HT1080 (cell line): ENCODE measurements around the gene CDK15. TPM values are rescaled to one million over a fixed set of nuclear protein-coding genes. Genes with fewer than 3 reads are reported as not detected.
"Not testable (repeated sequence)": the region's sequence is repeated elsewhere in the genome, so short reads cannot be mapped to it uniquely, and the experiment has no call there.

ENCODE experiments used
- DNase-seq: peaks from one replicate; pipeline ENCODE4 v3.0.0-alpha.2; 2015; ENCODE audit warnings: low read depth
- total RNA-seq: library from RNA; depleted of rRNA; stranded (reverse); fragments of >200 nt; shearing (Covaris generic); gene quantifications from 2 replicates; pipeline ENCODE4 v1.2.3, GENCODE V29; 2014

The CDK15 gene
- total RNA-seq, 1 experiment from 2014 or later: 0.72 TPM

DNA sequence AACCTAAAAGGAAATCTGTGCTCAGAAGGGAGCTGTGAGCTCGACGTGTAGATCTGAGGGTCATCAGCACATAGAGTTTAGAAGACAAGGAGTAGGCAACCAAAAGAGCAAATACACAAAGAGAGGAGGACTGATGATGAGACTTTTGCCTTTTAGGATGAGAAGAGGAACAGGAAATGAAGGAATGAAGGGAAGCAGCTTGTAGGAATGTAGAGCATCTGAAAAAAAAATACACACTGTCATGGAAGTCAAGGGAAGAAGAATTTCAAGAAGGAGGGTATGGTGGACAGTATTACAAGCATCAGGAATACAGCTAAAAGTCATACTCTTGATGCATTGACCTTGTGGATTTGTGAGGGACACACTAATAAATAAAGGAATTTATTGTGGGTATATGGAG, 21.9 kb downstream of the CDK15 start:
- no peak for DNase-seq

DNA sequence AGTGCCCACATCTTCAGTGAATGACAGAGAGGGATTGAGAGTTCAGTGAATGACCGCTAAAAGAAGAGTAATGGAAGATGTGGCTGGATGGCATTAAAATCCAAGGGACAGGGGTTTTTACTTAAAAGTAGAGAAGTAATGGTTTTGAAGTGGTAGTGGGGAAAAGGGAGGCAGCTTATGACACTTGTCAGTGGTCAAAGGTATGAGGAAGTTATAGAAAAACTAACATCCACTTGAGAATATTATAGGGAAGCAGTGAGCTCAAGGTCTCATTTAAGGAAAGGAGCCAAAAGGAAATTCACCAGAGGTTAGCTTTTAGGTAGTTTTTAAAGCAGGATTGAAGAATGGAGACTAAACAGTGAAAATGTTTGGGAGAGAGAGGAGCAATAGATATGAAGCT, 24.3 kb downstream of the CDK15 start:
- no peak for DNase-seq

DNA sequence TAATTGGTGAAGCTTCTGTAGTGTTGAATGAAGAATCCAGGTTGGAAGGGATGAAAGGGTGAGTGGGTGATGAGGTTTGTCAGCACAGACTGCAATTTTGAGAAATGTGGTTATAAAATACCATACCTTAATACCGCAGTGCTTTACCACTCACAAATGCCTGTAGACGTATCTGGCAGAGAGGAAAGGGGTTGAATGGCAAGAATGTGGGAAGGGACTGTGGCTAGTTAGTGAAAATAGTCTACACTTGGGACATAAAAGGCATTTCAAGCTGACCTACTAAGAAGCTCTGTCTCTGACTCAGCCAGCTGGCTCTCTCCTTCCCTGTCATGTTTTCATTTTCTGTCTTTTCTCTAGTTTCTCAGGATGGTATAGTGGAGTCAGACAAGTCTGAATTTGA, 25.1 kb downstream of the CDK15 start:
- DNase-seq: peak; percentile 85

DNA sequence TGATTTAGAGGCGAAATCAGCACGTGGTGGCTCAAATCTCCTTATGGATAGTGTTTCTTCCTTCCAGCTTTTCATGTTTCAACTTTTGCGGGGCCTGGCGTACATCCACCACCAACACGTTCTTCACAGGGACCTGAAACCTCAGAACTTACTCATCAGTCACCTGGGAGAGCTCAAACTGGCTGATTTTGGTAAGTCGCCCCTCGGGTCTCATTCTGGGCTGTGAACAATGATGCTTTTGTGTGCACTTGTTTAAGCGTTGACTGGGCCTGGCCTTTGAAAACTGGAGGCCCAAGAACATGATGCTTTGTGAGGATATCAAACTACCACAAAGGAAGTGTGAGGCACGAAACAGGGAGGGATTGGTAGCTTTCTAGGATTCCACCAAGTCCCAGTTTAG, 27.4 kb downstream of the CDK15 start:
- peak; percentile 61 for DNase-seq

DNA sequence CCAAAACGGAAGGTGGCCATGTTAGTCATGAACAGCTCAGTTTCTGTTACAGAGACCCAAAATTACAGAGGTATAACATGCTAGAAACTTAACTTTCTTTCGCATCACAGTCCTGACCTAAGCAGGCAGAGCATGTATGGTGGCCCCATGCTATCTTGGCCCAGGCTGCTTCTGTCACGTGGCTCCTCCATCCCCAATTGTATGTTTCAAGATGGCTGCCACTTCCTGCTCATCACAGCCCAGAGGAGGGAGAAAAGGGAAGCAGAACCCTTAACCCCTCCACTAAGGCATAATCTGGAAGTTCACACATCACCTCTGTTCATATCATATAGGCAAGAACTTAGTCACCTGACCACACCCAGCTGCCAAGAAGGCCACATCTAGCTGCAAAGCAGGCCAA, 28.7 kb downstream of the CDK15 start:
- no peak for DNase-seq

DNA sequence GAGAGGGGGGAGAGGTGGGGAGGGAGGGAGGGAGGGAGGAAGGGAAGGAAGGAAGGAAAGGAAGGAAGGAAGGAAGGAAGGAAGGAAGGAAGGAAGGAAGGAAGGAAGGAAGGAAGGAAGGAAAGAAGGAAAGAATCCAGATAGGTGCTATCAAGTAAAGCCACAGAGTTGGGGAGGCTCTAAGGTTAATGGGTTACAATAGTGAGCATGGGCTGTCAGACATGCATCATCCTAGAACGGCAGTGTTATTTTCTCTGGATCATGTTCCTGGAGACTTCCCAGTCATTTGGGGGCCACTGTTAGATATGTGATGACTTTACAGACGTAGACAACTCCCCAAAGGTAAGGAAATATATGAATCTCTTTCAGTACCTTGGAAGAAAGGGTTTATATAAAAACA, 31.1 kb downstream of the CDK15 start:
- DNase-seq: no peak

DNA sequence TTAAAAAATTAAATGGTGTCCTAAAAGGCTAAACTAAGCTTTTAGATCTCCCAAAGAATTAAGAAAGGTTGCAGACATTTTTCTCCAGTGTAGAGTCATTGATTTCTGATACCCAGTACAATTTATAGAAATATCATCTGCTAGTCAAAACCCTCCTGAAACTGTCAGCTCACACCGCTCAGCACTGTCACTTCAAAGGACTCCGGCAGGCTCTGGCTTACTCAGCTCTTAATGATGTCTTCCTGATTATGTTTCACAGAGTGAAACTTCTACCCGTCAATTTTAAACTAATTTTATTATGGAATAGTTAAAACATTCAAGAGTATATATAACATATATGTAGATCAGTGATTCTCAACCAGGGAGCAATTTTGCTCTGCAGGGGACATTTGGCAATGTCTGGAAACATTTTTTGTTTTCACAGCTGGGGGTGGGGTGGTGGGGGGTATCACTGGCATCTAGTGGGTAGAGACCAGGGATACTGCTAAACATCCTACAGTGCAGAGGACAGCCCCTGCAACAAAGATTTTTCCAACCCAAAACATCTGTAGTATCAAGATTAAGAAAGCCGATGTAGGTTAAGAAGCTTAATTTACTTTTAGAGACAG, 31.6 kb downstream of the CDK15 start:
- no peak for DNase-seq

DNA sequence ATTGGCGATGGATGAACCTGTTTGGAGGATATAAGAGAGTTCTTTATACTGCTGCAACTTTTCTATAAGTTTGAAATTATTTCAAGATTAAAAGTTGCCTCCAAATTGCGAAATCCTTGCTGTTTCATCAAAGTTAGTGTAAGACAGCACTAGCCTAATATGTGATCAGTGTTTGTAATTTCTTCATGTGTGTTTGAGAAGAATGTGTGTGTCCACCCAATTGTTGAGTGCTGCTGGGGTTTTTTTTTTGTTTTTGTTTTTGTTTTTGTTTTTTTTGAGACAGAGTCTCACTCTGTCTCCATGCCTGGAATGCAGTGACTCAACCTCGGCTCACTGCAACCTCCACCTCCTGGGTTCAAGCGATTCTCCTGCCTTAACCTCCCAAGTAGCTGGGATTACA, 33.4 kb downstream of the CDK15 start:
- no peak for DNase-seq

DNA sequence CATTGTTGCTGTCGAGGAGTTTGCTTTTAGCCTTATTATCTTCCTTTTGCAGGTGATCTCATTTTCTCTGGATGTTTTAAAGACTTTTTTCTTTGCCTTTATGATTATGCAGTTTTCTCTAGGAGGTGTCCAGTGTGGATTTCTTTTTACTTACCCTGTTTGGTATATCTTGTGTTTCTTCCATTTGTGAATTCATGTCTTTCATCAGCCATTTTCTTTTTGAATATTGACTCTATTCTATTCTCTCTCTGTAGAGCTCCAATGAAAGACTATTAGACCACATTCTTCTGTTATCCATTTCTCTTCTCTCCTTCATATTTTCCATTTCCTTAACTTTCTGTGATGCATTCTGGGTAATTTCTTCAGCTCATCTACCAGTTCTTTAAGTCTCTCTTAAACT, 34.4 kb downstream of the CDK15 start:
- no peak for DNase-seq

DNA sequence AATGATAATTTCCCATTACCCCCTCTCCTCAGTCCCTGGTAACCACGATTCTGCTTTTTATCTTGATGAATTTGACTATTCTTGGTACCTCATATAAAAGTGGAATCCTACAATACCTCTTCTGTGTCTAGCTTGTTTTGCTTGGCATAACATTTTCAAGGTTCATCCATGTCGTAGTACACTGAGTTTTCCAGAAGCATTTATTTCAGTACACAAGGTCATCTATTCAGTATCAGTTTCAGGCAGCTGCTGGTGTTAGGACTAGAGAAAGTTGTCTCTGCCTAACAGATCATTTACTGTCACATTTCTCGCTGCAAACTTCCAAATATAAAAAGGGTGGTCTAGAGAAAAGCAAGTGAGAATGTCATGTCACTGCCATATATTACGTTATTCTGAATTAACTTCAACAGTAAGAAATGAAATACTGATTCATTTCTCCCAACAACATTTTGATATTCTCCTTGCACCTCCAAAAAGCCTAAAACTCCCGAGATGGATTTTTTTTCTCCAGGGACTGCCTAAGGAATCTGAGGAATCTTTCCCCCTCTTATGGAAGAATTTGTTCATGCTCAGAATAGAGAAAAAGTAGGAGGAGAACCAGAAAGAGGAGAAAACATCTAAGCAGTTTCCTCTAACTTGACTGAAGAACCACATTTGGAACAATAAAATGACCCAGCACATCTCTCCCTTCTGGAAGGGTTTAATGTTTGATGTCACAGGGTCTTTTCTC, 36.0 kb downstream of the CDK15 start:
- no peak for DNase-seq

DNA sequence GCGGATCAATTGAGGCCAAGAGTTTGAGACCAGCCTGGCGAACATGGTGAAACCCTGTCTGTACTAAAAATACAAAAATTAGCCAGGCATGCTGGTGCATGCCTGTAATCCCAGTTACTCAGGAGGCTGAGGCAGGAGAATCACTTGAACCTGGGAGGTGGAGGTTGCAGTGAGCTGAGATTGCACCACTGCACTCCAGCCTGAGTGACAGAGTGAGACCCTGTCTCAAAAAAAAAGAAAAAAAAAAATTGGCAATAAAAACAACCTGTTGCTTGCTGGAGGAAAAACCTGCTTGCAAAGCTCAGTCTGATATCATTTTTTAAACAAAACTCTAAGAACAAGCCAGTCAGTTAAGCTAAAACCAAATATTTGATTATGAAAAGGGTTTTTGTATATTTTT, 38.6 kb downstream of the CDK15 start:
- not testable (repeated sequence) for DNase-seq

DNA sequence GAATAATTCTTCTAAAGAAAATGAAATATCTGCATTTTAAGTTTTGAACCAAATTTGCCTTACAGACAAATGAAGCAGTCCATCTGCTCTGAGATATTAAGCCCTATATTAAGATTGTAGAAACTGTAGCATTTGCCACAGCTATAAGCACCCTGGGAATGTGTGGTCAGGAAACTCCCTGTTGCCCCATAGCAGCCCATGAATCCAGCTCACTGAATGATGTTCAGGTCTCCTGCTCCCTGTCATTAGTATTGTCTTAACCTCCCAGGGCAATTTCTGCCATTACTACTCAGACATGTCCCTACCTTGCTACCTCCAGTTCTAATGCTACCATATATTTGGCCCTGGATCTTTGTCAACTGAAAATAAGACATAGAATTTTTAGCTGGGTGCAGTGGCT, 41.1 kb downstream of the CDK15 start:
- DNase-seq: no peak

DNA sequence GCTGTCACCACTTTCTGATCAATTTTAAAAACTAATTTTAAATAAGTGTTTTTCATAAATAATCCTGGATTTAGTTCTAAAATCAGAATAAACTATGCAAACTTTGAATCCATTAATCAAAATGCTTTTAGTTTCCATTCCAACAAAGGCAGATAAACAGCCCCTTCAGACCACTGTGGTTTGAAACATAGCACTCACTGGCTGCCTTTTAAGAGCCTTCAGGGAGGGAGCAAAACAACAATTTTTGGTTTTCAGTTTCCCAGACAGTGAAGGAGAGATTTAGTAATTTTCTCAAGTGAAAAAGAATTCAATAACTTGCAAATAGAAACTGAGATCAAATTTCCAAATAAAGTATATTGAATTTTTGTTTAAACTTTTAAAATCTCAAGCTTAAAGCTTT, 46.1 kb downstream of the CDK15 start:
- DNase-seq: no peak

DNA sequence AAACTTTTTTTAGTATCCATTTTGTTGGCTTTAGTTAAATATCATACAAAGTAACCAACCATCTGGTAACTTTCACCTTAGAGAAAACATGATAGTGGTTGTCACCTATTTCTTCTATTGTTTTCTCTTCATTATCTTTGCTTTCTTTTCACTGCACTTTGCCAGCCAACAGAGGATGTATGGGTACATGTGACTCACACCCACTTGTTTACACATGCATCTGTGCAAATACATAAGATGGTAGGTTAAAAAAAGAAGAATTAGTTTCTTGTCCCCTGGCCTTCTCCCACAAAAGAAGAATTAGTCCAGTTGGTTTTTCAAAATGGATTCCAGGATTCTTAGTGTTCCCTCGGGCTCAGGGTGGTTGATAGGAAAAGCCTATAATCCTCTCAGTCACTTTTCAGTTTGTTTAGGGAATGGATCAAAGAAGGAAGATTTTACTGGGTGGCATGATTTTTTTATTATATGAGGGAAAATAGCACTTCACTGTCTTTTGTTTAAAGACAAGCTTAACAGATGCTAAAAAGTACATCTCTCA, 46.6 kb downstream of the CDK15 start:
- peak; percentile 35 for DNase-seq

DNA sequence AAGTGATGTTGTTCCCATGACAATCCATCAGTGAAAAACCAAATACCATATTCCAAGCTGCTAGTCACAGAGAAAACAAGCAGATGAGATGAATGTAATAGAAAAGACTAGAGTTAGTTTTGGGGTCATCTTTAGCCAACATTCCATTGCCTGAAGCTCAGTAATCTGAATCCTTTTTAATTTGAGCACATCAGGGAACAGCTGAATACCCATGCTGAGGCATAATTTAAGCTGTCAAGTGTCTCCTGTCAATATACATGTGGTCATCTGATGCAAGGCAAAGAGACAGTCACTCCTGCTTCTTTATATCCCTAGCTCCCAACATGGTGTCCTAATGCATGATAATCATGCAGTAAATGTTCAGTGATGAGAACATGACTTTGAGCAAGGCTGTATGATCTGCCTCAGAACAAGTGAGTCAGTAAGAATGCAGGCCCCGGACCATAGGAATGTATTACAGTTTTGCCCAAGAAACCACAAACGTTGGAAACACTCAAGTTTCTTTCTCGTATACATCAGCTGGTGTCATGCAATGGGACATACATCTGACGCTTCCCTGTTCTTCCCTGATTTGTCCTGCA, 48.0 kb downstream of the CDK15 start:
- DNase-seq: peak; percentile 95

DNA sequence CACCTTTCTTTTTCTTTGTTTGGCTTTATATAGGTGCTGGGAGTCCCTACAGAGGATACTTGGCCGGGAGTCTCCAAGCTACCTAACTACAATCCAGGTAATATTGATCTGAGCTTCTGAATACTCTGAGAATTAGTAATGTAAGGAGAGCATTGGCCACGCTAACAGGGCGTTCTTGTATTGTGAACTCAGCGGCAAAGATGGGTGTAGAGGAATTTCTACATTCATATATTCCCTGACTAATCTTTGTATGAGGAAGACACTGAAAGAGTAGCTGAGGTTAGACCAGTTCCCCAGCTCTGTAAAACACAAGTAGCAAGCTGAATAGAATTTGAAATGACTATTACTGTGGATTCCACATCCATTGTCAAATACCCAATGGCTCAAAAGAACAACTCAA, 48.5 kb downstream of the CDK15 start:
- no peak for DNase-seq

DNA sequence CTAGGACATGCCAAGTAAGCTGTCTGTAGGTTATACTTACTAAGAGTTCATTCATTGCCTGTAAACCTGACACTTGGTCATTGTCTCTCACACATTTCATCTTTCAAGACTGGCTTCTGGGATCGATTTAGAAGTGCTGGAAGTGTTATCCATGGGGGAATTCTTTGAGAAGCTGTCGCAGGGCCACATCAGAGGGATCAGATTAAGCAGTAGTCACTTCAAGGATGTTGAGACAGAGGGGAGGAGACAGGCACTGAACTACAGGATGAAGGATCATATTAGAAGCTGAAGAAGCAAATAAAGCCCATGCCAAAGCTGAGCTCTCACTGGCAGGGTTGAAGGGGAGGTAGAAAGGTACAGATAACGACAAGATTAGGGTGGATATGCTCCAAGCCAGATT, 49.0 kb downstream of the CDK15 start:
- DNase-seq: peak; percentile 29

DNA sequence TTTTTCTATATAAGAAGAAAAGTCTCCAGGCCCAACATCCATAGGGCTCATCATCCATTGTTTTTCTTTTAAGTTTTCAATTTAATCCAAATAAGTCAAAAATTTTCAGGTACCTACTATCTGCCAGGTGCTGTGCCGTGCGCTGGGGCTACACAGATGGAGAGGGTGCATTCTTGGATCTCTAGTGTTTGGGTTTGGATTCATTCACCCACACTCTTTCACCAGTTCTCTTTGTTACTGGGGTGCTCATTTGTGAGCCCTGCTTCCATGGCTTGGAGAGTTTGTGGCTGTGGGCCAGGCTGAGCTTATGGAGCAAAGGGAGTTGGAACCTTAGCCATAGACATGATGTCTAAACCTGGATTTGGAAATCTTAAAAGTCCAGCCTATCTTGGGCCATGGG, 51.0 kb downstream of the CDK15 start:
- DNase-seq: no peak

DNA sequence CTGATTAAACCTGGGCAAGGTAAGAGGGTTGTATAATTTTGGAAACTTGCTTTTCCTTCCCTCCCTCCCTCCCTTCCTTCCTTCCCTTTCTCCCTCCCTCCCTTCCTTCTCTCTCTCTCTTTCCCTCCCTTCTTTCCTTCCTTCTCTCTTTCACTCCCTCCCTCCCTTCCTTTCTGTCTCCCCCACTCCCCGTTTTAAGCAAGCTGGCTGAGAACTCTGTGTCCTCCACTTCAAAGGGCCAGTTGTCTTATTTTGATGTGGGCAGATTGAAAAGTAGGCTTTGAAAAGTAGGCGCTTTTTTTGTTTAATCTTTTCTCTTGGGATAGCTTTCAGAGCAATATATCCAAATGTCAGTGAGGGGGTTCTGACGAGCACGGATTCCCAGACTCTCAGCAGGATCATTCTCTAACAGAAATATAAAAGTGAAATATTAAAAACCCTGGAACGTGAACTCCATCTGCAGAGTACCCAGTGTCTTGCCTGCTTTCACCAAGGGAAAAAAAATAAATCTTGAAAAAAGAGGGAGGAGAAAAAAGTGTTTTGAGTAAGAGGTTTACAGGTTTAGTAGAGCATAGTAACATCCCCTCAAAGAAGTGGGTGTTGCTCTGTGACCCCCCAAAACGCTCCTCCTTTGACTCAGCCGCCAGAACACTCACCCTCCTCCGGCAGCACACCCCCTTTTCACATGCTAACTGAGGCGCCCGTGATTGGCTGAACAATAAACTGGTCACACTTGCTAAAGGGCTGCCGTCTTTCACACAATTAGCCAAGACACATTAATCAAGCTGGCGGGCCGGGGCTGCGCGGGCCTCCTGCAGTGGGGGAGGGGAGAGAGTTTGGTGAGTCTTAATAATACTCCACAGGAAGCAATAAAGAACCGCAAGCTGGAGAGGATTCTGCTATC, 52.2 kb downstream of the CDK15 start:
- DNase-seq: no peak

DNA sequence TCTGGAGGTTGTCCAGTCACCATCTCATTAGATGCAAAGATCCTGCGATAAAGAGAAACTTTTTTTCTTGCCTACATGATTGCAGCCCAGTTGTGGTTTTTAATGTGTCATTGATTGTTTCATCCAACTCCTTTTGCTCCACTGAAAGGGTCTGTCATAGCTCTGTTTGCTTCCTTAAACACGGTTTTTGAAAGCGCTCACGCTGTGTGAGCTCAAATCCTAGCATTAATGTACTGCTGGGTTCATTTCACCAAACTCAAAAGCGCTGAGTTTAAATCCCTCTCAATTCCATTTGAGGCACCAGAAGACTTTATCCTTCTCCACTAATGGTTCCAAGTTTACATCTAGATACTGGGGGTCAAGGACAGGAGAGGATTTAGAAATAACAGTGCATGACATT, 53.6 kb downstream of the CDK15 start:
- no peak for DNase-seq

DNA sequence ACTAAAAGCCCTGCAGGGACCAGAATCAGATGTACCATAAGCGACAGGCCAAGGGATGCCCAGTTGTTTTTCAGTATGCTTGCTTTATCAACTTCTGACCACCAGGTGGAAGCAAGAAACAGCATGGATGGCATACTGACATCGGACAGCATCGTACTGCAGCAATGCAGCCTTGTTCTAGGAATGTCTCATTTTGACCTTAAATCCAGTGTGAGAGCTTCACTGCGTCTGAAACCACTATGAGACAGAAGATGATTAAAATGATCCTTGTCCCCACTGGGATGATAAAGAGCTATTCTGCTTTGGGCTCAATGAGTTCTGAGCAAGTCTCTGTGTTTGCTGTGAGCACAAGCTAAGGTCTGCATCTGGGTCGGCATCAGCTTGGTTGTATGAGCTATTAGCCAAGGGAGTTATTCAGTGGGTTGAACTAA, 54.3 kb downstream of the CDK15 start:
- DNase-seq: peak; percentile 73

DNA sequence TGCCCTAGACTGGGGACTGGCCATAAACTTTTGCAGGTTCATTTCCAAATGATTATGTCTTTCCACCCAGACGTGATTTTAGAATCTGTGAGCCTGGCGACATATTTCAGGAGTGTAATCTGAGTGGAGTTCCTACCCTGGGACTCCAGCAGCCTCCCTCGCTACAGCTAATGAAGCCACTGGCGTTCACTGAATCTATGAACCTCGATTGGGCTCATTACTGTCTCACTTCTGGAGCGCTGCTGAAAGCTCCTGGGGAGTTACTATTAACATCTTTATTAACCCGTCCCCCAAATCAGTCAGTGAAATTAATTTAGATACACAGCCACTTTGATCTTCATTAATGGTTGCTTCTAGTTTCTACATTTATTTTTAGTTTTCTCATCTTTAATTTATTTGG, 56.5 kb downstream of the CDK15 start:
- no peak for DNase-seq
